GM18520 (cell line): ENCODE data around the gene RIPK3.

Source experiments
- ATAC-seq: cut with Tn5 transposase; IDR thresholded peaks from one replicate; pipeline ENCODE4 v1.9.1; 2021; ENCODE audit not compliant: unreplicated experiment

The RIPK3 gene

DNA sequence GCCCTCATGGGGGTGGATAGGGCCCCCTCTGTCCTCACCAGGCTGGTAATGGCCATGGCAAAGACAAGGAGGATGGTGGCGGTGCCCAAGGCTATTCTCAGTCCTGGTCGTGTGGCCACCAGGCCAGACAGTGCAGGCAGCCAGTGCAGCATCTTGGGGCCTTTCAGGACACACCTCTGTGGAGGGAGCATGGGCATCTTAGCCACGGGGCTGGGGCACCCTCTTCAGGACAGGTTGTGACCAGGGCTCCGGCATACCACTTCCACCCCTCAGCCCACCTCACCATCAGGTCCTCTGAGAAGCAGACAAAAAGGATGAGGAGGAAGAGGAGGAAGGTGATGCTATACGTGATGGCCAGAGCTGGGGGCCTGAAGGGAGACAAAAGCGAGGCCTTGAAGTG is 15.8 kb downstream of the RIPK3 start:
- no peak for ATAC-seq

DNA sequence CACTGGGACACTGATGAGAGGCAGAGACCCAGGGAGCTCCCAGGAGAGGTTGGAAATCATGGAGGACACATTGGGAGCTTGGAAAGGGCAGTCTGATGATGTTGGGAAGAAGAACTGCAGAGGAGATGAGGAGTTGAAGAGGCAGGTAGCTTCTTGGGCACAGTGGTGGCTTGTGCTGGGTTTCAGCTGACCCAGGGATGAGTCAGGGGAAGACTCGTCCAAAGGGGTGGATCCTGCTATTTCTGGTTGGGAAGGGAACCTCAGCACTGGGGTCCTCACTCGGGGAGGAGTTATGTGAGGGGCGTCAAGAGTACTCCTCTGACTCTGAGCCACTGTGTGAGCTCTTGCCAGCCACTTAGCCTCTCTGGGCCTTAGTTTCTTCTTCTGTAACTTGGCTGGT is 16.4 kb downstream of the RIPK3 start:
- ATAC-seq = no peak

DNA sequence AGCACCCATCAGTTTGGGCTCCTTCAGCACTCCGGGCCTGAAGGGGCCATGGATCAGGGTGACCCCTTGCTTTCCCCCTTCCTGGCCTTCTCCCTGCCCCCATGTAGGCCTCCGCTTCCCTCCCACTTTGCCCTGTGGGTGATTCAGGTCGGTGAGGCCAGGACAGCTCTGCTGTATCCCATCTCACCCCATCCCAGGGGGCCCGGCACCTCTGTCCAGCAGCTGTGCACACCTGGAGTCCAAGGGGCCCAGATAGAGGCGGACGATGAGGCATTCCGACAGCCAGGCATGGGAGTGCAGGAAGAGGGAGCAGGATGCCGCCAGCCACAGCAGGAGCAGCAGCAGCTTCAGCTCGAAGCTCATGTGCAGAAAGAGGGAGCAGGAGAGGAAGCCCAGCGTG is 17.1 kb downstream of the RIPK3 start:
- ATAC-seq = no peak

DNA sequence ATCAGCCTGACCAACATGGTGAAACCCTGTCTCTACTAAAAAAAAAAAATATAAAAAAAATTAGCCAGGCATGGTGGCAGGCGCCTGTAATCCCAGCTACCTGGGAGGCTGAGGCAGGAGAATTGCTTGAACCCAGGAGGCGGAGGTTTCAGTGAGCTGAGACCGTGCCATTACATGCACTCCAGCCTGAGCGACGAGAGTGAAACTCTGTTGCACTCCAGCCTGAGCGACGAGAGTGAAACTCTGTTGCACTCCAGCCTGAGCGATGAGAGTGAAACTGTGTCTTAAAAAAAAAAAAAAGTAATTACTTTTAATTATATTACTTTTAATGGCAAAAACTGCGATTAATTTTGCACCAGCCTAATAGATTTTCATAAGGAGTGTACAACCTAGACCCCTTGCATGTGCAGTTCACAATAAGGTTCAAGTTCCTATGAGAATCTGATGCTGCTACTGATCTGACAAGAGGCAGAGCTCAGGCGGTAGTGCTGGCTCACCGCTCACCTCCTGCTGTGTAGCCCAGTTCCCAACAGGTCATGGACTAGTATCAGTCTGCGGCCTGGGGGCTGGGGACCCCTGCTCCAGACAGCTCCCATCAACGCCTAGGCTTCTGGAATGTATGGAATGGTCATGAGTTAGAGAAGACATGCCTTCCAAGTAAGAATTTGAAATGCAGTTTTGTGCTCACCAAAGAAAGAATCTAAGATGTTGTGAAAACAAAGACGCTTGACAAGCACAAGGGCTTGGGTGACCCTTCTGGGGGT is 18.4 kb downstream of the RIPK3 start:
- no peak for ATAC-seq

DNA sequence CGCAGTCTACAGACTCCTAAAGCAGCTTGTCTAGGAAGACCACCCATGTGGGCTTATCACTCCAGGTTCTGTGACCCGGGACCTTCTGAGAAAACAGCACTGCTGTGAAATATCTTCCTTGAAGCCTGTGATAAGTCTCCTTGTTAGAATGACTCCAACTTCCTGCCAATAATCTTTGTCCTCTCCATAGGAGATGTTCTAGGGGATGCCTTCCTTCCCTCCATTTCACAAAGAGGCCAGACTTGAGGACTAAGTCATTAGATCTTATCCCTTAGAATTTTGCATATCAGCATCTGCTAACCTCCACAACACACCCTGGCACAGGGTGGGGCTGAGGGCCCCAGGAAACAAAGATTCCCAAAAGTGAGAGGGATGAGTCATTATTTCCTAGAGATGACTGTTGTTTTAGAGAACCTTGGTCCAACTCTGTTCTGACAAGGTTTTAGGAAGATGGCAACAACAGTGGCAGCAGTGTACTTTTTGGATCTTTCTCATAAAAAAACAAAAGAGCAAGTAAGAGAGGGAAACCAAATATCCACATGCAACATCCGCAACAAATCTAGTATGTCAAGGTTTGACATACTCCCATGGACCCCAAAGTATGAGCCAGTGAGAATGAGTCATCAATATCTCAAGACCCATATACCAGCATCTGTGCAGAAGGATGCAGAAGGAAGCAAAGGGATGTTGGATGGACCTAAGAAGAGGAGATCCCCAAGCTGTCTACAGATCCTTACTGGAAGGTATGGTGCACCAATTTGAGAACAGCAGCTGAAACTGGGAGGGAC is 22.5 kb downstream of the RIPK3 start:
- ATAC-seq = no peak

DNA sequence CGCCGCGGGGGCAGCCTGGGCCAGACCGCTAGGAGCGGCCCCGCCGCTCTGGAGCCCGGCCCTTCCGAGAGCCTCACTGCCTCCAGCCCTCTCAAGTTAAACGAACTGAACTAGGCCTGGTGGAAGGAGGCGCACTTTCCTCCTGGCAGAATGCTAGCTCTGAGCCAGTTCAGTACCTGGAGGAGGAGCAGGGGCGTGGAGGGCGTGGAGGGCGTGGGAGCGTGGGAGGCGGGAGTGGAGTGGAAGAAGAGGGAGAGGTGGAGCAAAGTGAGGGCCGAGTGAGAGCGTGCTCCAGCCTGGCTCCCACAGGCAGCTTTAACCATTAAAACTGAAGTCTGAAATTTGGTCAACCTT is 23.2 kb downstream of the RIPK3 start:
- no peak for ATAC-seq

DNA sequence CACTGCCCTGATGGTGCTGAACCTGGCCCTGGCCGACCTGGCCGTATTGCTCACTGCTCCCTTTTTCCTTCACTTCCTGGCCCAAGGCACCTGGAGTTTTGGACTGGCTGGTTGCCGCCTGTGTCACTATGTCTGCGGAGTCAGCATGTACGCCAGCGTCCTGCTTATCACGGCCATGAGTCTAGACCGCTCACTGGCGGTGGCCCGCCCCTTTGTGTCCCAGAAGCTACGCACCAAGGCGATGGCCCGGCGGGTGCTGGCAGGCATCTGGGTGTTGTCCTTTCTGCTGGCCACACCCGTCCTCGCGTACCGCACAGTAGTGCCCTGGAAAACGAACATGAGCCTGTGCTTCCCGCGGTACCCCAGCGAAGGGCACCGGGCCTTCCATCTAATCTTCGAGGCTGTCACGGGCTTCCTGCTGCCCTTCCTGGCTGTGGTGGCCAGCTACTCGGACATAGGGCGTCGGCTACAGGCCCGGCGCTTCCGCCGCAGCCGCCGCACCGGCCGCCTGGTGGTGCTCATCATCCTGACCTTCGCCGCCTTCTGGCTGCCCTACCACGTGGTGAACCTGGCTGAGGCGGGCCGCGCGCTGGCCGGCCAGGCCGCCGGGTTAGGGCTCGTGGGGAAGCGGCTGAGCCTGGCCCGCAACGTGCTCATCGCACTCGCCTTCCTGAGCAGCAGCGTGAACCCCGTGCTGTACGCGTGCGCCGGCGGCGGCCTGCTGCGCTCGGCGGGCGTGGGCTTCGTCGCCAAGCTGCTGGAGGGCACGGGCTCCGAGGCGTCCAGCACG is 23.8 kb downstream of the RIPK3 start:
- no peak for ATAC-seq

DNA sequence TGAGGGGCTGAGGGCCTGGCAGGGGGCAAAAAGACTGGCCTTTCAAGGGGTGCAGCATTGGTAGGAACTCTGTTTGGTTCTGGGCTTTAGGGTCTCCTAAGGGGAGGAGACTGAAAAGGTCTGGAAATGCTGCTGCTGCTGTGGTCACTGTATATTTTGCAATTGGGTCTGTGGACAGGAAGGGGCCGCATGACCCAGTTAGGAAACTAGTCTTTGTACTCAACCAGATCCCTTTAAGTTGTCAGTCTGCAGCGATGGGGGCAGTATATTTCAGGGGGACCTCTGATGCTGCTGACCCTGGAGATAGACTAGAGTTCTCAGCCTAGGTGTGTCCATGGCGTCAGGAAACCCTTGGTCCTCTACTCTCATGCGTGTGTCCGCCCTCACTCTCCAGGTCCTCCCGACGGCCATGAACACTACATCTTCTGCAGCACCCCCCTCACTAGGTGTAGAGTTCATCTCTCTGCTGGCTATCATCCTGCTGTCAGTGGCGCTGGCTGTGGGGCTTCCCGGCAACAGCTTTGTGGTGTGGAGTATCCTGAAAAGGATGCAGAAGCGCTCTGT is 24.5 kb downstream of the RIPK3 start:
- ATAC-seq = no peak

DNA sequence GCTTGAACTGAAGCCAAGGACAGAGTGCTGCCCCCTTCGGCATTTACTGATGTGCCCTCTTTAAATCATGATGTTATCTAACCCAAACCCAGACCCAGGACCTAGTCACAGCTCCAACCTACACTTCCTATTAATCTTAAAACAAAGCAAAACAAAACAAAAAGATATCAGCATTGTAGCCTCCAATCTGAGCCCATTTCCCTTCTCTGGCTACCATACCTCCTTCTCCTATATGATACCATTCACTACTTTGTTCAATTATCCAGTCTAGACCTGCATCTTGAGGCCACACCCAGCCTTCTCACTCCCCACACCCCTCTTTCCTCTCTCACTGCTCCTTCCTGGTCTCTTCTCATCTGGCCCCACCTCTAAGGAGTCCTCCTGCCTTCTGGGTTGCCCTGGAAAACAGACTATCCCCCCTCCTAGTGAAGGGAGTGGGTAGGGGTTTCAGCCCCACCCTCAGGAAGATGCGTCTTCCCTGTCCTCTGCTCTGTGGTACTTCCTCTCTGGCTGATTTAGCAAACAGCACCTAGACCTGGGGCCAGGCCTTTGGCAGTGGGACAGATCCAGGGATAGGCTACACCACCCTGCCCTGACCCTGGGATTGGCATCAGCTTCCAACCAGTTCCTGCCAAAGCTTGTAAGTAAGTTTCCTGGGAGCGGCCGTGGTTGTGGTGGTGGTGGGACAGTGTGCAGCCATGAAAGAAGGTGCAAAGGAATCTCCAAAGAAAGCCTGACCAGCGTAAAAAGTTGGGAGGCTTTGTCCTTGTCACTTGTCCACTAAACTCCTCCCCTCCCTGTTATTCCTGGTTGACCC is 25.2 kb downstream of the RIPK3 start:
- ATAC-seq = no peak

DNA sequence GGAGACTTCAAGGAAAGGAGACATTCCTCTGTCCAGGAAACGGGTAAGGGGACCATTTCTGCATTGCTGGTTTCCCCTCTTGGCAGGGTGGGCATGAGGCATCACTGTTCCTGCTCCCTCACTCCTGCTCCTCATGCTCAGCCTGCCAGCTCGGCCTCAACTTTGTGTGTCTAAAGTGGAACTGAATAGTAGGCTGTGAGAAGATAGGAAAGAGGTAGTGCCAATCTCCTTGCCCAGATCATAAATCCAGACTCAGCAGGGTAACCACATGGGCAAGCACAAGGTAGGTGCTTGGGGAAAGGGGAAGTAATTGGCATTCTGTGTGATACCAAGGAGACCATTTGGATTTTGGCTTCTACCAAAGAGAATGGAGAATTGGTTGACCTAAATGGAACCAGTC is 25.9 kb downstream of the RIPK3 start:
- ATAC-seq = no peak

DNA sequence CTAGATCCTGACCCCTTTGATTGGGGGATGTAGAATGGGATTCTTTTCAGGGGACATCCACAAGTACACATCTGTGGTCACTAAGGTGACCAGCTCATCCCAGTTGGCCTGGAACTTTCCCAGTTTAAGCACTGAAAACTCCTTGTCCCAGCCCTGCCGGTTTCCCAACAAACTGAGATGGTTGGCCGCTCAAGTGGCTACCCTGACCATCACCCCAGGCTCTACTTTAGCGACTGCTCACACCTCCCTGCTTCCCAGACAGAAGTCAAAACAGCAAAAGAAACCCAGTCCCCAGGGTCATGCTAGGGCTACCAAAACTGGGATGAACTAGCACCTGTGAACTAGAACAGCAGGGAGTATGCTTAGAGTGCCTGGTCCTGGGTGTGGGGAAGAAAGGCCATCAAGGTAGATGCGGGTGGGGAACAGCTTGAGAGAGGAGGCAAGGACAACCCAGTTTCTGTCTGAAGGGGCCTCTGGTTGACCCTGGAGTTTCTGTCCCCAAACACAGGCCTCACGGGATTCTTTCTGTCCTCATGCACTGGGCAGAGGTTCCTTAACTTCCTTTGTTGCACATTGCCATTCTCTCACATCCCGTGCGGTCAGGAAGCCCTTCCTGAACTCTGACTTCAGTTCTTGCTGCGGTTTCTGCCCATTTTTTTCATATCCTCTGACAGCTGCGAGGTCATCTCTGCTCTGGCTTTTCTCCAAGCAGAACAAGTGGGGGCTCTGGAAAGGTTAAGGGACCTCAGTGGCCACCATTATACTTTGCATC is 26.9 kb downstream of the RIPK3 start:
- no peak for ATAC-seq

DNA sequence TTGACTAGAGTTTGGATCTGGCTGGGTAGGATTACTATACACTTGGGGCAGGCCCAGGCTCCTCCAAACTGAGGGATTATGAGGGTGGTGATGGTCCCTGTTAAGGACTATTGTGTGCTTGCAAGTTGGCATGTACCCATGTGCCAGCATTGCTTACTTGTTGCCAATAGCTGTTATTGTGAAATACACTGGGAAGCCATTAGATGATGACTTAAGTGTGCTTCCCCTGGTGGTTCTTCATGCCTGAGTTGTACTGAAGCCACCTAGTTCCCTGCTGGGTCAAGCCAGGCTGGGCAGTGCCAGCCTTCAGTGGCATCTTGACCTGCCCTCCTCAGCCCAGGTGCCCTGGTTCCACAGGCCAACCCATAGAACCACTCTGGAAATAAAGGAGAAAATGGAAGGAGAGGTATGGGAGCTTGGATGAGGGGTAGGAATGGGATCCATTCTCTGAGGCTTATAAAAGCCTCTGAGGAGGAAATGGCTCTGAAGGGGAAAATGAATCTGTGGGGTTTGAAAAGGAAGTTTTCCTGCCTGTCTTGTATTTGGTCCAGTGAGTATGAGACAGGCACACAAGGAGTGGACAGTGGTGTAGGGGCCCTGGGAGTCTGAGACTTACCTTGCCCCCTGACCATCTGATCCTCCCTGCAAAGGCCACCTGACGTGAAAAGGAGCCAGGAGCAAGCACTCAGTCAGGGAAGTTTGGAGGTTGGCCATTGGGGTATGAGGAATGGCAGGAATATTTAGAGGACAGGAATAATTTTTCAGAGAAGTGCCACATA is 27.8 kb downstream of the RIPK3 start:
- ATAC-seq = no peak

DNA sequence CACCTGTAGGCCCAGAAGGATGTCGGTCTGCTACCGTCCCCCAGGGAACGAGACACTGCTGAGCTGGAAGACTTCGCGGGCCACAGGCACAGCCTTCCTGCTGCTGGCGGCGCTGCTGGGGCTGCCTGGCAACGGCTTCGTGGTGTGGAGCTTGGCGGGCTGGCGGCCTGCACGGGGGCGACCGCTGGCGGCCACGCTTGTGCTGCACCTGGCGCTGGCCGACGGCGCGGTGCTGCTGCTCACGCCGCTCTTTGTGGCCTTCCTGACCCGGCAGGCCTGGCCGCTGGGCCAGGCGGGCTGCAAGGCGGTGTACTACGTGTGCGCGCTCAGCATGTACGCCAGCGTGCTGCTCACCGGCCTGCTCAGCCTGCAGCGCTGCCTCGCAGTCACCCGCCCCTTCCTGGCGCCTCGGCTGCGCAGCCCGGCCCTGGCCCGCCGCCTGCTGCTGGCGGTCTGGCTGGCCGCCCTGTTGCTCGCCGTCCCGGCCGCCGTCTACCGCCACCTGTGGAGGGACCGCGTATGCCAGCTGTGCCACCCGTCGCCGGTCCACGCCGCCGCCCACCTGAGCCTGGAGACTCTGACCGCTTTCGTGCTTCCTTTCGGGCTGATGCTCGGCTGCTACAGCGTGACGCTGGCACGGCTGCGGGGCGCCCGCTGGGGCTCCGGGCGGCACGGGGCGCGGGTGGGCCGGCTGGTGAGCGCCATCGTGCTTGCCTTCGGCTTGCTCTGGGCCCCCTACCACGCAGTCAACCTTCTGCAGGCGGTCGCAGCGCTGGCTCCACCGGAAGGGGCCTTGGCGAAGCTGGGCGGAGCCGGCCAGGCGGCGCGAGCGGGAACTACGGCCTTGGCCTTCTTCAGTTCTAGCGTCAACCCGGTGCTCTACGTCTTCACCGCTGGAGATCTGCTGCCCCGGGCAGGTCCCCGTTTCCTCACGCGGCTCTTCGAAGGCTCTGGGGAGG is 28.9 kb downstream of the RIPK3 start, which contains the start of gene LTB4R:
LTB4R (plus strand) TSS at position 857 of the 959 bp plus-strand sequence. CDS start 4,150 bp downstream, outside the sequence.
- ATAC-seq = peak; percentile 62

DNA sequence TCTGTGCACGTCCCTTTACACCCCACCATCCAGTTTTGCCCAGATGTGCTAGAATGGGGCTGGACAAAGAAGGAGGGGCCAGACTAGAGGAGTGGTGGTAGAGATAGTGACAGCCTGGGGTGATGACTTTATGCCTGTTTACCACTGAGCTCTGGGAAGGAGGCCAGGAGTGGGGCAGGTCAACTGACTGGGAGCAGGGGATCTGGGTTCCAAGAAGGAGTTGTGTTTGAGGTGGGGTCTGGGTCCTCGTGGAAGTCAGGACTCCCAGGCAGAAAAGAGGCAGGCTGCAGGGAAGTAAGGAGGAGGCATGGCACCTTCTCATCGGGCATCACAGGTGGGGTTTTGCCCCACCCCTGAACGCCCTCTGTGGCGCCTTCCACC is 29.5 kb downstream of the RIPK3 start:
- no peak for ATAC-seq

DNA sequence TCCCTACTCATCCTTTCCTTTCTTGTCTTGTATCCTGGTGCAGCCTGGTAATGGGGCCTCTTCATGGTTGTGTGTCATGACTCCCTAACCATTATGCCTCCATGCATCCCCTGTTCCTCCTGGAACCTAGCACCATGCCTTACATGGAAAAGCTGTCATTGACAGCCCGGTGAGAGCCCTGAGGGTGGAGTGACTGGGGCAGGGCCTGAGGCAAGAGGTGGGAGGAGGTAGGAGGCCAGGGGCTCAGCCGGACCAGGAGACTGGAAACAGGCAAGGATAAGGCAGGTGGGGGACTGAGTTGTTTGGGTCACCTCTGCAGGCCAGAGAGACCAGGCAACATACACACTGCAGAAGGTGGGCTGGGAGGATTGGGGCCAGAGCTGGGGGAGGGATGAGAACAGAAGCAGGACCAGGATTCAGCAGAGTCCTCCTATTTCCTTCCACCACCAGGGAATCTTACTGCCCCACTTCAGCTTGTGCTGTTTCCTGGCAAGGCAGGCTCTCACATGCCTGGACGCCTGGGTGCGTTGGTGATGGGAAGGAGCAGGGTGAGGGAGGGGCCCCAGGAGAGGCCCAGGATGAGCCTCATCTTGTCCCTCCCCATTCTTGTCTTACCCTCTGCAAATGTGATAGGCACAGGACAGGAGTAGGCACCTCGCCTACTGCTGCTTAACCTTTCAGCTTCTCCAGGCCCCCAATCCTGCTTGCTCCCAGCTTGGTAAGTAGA is 30.1 kb downstream of the RIPK3 start, which contains the start of gene LTB4R2:
LTB4R2 (plus strand) TSS at position 603 of the 727 bp plus-strand sequence. CDS start 525 bp downstream, outside the sequence.
- no peak for ATAC-seq

DNA sequence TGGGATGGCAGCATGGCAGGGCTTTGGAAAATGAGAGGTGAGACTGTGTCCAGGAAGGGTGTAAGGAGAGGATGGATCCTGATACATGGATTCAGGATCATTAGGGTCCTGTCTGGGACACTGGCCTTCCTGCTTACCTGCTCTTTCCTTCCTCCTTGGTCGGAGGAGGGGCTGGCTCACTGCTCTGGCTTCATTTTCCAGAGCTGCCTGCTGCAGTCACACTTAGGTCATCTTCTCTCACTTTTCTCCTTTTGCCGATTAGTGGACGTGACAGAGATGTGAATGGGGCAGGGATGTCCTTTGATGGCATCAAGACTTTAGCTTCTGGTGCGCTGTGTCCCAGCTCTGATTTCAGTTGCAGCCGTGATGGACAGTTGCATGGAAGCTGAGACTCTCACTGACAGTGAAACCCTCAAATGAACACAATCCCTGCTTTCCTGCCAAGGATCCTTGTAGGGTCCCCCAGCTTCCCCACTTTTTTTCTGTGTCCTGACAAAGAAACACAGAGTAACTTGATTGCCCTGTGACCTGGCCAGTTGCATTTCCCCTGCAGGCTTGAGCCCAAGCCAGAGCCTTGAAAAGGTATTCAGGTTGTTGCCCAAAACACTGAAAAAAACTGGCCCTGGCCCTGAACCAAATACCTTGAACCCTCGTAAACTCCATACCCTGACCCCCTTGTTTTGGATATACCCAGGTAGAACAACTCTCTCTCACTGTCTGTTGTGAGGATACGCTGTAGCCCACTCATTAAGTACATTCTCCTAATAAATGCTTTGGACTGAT is 31.3 kb downstream of the RIPK3 start:
- no peak for ATAC-seq
